HG03045 (cell line): ENCODE results near the gene ZNF214.
"Not testable (repeated sequence)": the region's sequence is repeated elsewhere in the genome, so short reads cannot be mapped to it uniquely, and the experiment has no call there.

Source experiments
- ATAC-seq: cut with Tn5 transposase; IDR thresholded peaks from one replicate; pipeline ENCODE4 v1.9.1; 2021; ENCODE audit warnings: mild to moderate bottlenecking, moderate library complexity; ENCODE audit not compliant: unreplicated experiment

Gene ZNF214

GRCh38 chr11:6991227-6991626, 28.9 kb downstream of the ZNF214 start:
- no peak for ATAC-seq

GRCh38 chr11:6988506-6988905, 31.6 kb downstream of the ZNF214 start:
- no peak for ATAC-seq

GRCh38 chr11:6986487-6986886, 33.7 kb downstream of the ZNF214 start:
- no peak for ATAC-seq

- no peak for ATAC-seq
Measured at GRCh38 chr11:6979365-6979764, 40.8 kb downstream of the ZNF214 start.

GRCh38 chr11:6969854-6970253, 50.3 kb downstream of the ZNF214 start:
- ATAC-seq: not testable (repeated sequence)

GRCh38 chr11:6968816-6969215, 51.3 kb downstream of the ZNF214 start:
- ATAC-seq: no peak

- peak; percentile 77 for ATAC-seq
Measured at GRCh38 chr11:6962673-6963072, 57.5 kb downstream of the ZNF214 start.

- ATAC-seq: peak; percentile 3
Measured at GRCh38 chr11:6962141-6962540, 58.0 kb downstream of the ZNF214 start.

- ATAC-seq: not testable (repeated sequence)
Measured at GRCh38 chr11:6954248-6954647, 65.9 kb downstream of the ZNF214 start.
